ENCODE results near the gene RPLP2.

The RPLP2 gene

DNA sequence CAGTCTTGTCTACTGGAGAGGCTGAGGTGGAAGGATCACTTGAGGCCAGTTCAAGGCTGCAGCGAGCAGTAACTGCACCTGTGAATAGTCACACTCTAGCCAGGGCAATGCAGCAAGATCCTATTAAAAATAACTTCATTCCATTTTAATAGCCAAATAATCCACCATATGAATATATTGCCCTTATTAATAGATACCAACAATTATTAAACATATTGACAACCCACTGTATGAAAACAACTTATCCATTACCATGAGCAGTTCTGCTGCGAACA lies 42.9 kb upstream of the RPLP2 start:
- peak overlapping the region; percentile 45 for H3K9ac ChIP-seq (ENCODE audit: low read length)
- no peak for DNase-seq (ENCODE audit: low read depth)
- H3K27me3 ChIP-seq (replicated peaks; ENCODE audit: control insufficient read depth, insufficient read depth, low read length) = no peaks in the 10 kb centered on the region
- peaks cover 73% of the 10 kb centered on the region for H3K36me3 ChIP-seq (ENCODE audit: control insufficient read depth, insufficient read depth, low read length, severe bottlenecking)
- H3K9me3 ChIP-seq (ENCODE audit: control insufficient read depth, low read length) = no peaks in the 10 kb centered on the region
- peaks cover 36% of the 10 kb centered on the region for H3K4me1 ChIP-seq (ENCODE audit: control insufficient read depth, insufficient read depth, low read length)
- no peak overlapping the region for H3K4me3 ChIP-seq (ENCODE audit: low read length)

DNA sequence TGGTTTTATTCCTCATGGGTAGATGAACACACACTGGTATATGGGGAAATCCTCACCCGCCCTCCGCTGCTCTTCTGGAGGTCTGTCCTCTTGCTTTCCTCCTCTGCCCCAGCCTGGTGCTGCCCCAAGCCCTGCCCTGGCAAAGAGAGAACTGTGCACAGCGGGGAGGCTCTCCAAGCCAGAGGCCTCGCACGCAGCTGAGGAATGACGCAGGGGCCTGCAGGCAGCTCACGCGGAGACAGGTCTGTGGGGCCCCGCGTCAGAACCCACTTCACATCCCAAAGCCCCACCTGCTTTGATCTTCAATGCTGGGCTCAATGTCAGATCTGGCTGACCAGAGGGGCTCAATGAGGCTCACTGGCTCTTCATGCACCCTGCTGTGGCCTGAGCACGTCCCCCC lies 42.5 kb upstream of the RPLP2 start:
- peaks cover 32% of the 10 kb centered on the region for H3K4me1 ChIP-seq (ENCODE audit: control insufficient read depth, insufficient read depth, low read length)
- no peak overlapping the region for H3K4me3 ChIP-seq (ENCODE audit: low read length)
- no peak overlapping the region for H3K9ac ChIP-seq (ENCODE audit: low read length)
- no peaks in the 10 kb centered on the region for H3K27me3 ChIP-seq (replicated peaks; ENCODE audit: control insufficient read depth, insufficient read depth, low read length)
- no peaks in the 10 kb centered on the region for H3K9me3 ChIP-seq (ENCODE audit: control insufficient read depth, low read length)
- no peak for DNase-seq (ENCODE audit: low read depth)
- peaks cover 73% of the 10 kb centered on the region for H3K36me3 ChIP-seq (ENCODE audit: control insufficient read depth, insufficient read depth, low read length, severe bottlenecking)

DNA sequence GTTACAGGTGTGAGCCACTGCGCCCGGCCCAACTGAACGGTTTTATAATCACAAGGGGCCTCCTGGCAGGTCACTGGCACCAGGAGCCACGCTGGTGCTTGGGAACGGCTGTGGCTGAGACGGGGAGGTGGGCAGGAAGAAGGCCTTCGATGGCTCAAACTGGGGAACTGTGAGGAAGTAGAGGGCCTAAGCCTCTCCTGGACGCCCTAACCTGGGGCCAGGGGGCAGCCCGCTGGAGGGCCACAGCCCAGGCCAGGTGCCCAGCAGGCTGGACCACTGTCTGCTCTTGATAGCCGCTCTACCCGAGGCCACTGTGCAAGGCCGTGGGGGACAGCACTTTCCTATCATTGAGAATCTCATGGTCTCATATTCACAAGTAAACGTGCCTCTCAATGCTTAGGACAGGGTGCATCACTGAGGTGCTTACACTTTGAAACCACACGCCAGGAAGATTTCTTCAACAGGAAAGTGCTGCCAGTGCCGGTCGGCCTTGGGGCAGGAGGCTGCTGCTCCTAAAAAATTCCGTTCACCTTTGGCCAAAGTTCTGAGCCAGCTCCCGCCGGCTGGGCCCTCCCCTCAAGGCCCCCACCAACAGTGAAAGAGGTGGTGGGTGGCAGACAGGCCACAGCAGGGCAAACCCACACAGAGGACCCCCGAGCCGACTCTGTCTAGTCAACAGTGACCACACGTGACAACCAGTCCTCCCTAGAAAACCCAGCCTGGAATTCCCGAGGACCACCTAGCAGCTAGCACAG lies 39.7 kb upstream of the RPLP2 start:
- Histone ChIP-seq H3K9ac (ENCODE audit: low read length) (no peak overlapping the region), H3K27me3 (replicated peaks; ENCODE audit: control insufficient read depth, insufficient read depth, low read length) (no peaks in the 10 kb centered on the region), H3K36me3 (ENCODE audit: control insufficient read depth, insufficient read depth, low read length, severe bottlenecking) (peaks cover 75% of the 10 kb centered on the region), H3K4me1 (ENCODE audit: control insufficient read depth, insufficient read depth, low read length) (peaks cover 18% of the 10 kb centered on the region), H3K9me3 (ENCODE audit: control insufficient read depth, low read length) (no peaks in the 10 kb centered on the region), H3K4me3 (ENCODE audit: low read length) (no peak overlapping the region)
- DNase-seq (ENCODE audit: low read depth) = no peak

DNA sequence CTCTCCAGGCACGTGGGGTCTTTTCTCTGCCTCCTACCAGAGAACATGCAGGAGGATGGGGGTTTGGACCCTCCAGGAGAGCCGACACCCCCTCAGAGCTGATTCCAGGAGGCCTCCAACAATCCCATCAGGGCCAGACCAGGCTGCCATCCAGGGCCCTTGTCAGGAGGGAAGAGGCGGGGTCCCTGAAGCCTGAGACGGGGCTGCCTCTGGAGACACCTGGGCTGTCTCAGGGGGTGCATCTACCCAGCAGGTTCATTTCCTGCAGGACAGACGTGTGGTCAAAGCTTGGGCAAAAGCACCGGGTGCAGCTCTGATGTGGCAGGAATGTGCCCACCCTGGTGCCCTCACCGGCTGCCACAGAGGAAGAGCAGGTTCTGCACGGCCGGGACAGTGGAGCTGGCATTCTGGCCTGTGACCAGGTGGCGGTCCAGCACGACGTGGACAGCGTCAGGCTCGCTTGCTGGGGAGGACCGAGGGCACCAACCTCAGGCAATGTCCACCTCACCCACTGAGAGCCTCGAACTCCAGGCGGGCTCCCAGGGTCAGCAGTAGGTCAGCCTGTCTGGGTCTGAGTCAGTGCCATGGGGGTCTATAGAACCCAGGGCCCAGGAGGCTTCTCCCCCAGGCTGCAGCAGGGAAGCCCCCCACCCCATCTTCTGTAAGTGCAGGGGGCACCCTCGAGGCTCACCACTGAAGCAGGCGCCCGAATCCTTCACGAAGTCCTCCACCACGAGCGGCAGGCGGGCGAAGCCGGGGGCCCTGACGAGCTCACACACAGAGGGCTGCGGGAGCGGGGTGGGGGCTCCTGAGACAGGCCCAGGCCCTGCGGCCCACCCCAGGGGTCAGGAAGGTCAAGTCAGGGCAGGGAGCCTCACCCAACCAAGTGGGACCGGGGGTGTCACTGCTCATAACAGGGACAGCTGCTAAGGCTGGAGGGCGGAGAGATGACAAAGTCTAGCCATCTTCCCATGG lies 38.8 kb upstream of the RPLP2 start:
- DNase-seq (ENCODE audit: low read depth) = no peak
- no peak overlapping the region for H3K4me3 ChIP-seq (ENCODE audit: low read length)
- H3K4me1 ChIP-seq (ENCODE audit: control insufficient read depth, insufficient read depth, low read length) = peaks cover 25% of the 10 kb centered on the region
- H3K9me3 ChIP-seq (ENCODE audit: control insufficient read depth, low read length) = no peaks in the 10 kb centered on the region
- peaks cover 68% of the 10 kb centered on the region for H3K36me3 ChIP-seq (ENCODE audit: control insufficient read depth, insufficient read depth, low read length, severe bottlenecking)
- no peaks in the 10 kb centered on the region for H3K27me3 ChIP-seq (replicated peaks; ENCODE audit: control insufficient read depth, insufficient read depth, low read length)
- no peak overlapping the region for H3K9ac ChIP-seq (ENCODE audit: low read length)

DNA sequence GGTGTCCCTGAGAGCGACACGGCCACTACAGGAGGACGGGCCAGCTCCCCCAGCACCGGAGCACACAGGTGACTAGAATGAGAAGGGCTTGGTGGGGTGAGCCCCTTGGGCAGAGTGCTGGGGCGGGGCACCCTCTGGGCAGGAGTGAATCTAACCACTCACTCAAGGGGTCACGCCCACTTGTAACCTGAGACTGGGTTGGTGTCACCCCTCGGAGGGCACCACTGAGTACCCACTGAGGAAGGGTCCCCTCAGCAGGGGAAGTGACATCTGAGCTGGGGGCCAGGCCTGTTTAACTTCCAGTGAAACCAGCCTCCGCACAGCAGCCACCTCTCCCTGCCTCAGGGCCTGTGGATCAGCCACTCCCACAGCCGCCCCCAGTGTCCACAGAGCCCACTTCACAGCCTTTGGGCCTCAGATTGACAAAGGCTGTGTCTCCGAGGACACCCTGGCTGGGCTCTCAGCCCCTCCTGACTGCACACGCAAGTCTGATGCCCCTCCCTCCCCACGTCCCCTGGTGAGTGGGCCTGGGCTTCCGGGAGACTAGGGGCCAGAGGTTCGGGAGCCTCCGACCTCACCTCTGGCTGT lies 38.1 kb upstream of the RPLP2 start:
- Histone ChIP-seq H3K27me3 (replicated peaks; ENCODE audit: control insufficient read depth, insufficient read depth, low read length) (no peaks in the 10 kb centered on the region), H3K9me3 (ENCODE audit: control insufficient read depth, low read length) (no peaks in the 10 kb centered on the region), H3K4me1 (ENCODE audit: control insufficient read depth, insufficient read depth, low read length) (peaks cover 17% of the 10 kb centered on the region), H3K4me3 (ENCODE audit: low read length) (no peak overlapping the region), H3K9ac (ENCODE audit: low read length) (no peak overlapping the region), H3K36me3 (ENCODE audit: control insufficient read depth, insufficient read depth, low read length, severe bottlenecking) (peaks cover 60% of the 10 kb centered on the region)
- no peak for DNase-seq (ENCODE audit: low read depth)

DNA sequence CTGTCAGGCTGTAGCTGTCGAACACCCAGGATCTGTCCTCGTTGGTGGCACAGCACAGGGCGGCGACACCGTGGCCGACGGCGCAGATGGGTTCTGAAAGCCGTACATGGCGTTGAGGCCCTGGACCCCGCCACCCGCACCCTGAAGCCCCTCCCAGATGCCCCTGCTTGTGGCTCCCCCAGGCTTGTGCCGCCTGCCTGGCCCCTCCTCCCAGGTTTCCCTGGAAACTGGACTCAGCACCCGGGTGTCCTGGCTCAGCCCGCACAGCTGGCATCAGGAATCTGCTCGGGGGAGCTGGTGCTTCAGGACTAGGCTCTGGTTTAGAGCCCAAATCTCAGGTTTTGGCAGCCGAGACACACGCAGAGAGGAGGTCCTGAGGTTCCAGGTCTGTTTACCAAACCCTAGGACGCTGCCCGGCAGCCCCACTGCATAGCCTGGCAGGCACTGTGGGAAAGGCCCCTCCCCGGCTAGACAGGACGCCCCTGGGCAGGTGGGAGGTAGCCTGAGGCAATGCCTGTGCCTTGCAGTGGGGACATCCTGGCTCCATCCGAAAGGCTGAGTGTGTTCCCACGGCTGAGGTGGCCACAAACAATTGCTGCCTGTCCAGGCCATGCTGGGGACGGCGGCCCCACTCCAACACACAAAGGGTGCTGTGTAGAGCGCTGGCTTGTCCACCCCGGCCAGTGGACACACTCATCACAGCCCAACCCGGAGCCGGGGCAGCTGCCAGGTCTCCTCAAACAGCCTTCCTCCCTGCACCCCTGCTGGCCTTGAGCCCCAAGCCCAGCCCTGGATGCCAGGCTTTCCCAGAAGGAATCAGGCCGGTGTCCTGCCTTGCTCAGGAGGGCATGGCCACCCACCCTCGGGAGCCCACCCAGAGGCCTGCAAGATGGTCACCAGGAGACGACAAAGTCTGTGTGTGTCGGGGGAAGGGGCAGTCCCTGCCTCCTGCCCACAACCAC lies 37.1 kb upstream of the RPLP2 start:
- no peak overlapping the region for H3K4me3 ChIP-seq (ENCODE audit: low read length)
- no peak overlapping the region for H3K9ac ChIP-seq (ENCODE audit: low read length)
- H3K4me1 ChIP-seq (ENCODE audit: control insufficient read depth, insufficient read depth, low read length) = peaks cover 11% of the 10 kb centered on the region
- DNase-seq (ENCODE audit: low read depth) = no peak
- peaks cover 50% of the 10 kb centered on the region for H3K36me3 ChIP-seq (ENCODE audit: control insufficient read depth, insufficient read depth, low read length, severe bottlenecking)
- no peaks in the 10 kb centered on the region for H3K9me3 ChIP-seq (ENCODE audit: control insufficient read depth, low read length)
- H3K27me3 ChIP-seq (replicated peaks; ENCODE audit: control insufficient read depth, insufficient read depth, low read length) = no peaks in the 10 kb centered on the region

DNA sequence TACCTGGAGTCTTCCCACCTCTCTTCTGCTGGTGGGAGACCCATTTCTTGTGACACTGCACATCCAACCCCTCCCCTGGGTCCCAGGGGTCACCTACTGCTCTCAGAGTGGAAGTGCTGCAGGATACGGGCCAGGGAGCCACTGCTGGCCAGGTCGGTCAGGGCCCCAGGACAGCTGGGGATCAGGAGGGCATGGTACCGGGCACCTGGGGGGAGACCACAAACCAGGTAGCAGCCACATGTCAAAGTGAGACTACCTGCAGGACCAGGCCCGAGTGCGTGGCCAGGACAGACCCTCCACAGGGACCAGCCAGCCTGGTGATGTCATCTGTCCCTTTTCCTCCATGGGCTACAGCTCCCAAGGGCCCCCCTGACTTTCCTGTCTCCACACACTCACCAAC lies 36.3 kb upstream of the RPLP2 start:
- peak overlapping the region; percentile 45 for H3K9ac ChIP-seq (ENCODE audit: low read length)
- peaks cover 47% of the 10 kb centered on the region for H3K36me3 ChIP-seq (ENCODE audit: control insufficient read depth, insufficient read depth, low read length, severe bottlenecking)
- H3K27me3 ChIP-seq (replicated peaks; ENCODE audit: control insufficient read depth, insufficient read depth, low read length) = no peaks in the 10 kb centered on the region
- H3K9me3 ChIP-seq (ENCODE audit: control insufficient read depth, low read length) = no peaks in the 10 kb centered on the region
- H3K4me1 ChIP-seq (ENCODE audit: control insufficient read depth, insufficient read depth, low read length) = peaks cover 16% of the 10 kb centered on the region
- no peak for DNase-seq (ENCODE audit: low read depth)
- H3K4me3 ChIP-seq (ENCODE audit: low read length) = no peak overlapping the region

DNA sequence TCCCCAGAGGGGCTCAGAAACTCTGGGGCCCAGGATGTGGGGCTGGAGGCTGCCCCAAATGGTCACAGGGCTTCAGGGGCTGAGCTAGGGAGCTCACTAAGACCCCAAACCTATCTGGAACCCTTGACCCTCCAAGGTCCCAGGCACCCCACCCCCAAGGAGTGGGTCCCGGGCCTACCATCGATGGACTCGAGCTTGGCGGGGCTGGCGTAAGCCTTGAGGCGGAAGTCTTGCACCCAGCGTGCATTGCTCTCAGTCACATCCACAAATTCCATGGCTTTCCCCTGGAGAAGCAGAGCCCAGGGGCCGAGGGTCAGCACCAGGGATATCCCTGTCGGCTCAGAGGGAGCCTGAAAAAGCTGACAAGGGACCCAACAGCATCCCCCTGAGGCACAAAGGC lies 35.9 kb upstream of the RPLP2 start:
- H3K4me1 ChIP-seq (ENCODE audit: control insufficient read depth, insufficient read depth, low read length) = peaks cover 18% of the 10 kb centered on the region
- no peak overlapping the region for H3K4me3 ChIP-seq (ENCODE audit: low read length)
- DNase-seq (ENCODE audit: low read depth) = no peak
- peaks cover 47% of the 10 kb centered on the region for H3K36me3 ChIP-seq (ENCODE audit: control insufficient read depth, insufficient read depth, low read length, severe bottlenecking)
- H3K27me3 ChIP-seq (replicated peaks; ENCODE audit: control insufficient read depth, insufficient read depth, low read length) = no peaks in the 10 kb centered on the region
- no peaks in the 10 kb centered on the region for H3K9me3 ChIP-seq (ENCODE audit: control insufficient read depth, low read length)
- peak overlapping the region; percentile 45 for H3K9ac ChIP-seq (ENCODE audit: low read length)

DNA sequence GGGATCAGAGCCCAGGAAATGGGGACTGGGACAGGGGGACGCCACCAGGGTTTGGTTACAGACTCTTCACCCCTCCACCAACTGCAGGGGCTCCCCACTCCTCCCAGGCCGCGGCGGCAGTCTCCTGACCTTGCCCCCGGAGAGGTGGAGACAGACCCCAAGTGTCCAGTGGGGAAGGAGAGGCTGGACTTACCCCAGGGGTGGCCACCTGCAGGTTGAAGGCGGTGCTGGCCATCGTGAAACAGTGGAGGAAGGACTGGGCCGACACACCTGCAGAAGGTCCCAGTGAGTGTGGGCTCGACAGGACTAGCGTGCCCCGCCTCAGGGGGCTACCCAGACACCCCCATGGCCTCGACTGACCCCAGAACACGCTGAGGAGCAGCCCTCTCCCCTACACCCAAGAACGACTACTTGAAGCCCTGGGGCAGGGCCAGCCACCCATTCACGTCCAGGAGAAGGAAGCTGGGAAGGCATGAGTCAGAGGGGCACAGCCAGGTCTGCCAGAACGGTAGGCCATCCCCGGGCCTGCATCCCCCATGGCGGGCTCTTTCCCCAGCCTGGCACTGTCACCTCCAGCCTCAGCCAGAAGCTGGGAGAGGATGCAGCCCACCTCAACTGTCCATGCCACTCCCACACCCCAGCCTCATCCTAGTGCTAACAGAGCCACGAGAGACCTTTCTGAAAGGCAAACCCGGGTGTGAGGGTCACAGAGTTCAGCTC lies 34.7 kb upstream of the RPLP2 start:
- Histone ChIP-seq H3K9me3 (ENCODE audit: control insufficient read depth, low read length) (no peaks in the 10 kb centered on the region), H3K9ac (ENCODE audit: low read length) (peak overlapping the region; percentile 91), H3K36me3 (ENCODE audit: control insufficient read depth, insufficient read depth, low read length, severe bottlenecking) (peaks cover 47% of the 10 kb centered on the region), H3K4me1 (ENCODE audit: control insufficient read depth, insufficient read depth, low read length) (peaks cover 20% of the 10 kb centered on the region), H3K4me3 (ENCODE audit: low read length) (peak overlapping the region; percentile 91), H3K27me3 (replicated peaks; ENCODE audit: control insufficient read depth, insufficient read depth, low read length) (no peaks in the 10 kb centered on the region)
- DNase-seq (ENCODE audit: low read depth) = no peak

DNA sequence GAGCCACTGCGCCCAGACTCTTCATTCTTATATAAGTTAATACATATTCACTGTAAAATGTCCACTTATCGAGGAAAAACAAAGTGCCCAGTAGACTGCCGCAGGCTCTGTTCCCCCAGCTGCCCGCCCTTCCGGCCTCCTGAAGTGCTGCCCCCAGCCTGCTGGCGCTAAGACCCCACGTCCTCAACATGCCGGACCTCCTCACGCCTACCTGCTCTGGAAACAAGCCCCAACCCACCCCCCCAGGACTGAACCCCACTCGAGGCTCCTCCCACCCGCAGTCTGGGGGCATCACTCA lies 33.6 kb upstream of the RPLP2 start:
- Histone ChIP-seq H3K9me3 (ENCODE audit: control insufficient read depth, low read length) (no peaks in the 10 kb centered on the region), H3K4me1 (ENCODE audit: control insufficient read depth, insufficient read depth, low read length) (peaks cover 20% of the 10 kb centered on the region), H3K4me3 (ENCODE audit: low read length) (peak overlapping the region; percentile 91), H3K9ac (ENCODE audit: low read length) (peak overlapping the region; percentile 91), H3K36me3 (ENCODE audit: control insufficient read depth, insufficient read depth, low read length, severe bottlenecking) (peaks cover 38% of the 10 kb centered on the region), H3K27me3 (replicated peaks; ENCODE audit: control insufficient read depth, insufficient read depth, low read length) (no peaks in the 10 kb centered on the region)
- DNase-seq (ENCODE audit: low read depth) = no peak

Measured in adipocyte (in vitro differentiated cells).